Glomerular visceral epithelial cell (primary cell): ENCODE results near the gene SPATA31E1.
"Not testable (repeated sequence)": the region's sequence is repeated elsewhere in the genome, so short reads cannot be mapped to it uniquely, and the experiment has no call there.

Experiments used
- DNase-seq: peaks from one replicate; pipeline ENCODE4 v3.0.0-alpha.2; 2016; ENCODE audit errors: extremely low spot score

Gene SPATA31E1

DNA sequence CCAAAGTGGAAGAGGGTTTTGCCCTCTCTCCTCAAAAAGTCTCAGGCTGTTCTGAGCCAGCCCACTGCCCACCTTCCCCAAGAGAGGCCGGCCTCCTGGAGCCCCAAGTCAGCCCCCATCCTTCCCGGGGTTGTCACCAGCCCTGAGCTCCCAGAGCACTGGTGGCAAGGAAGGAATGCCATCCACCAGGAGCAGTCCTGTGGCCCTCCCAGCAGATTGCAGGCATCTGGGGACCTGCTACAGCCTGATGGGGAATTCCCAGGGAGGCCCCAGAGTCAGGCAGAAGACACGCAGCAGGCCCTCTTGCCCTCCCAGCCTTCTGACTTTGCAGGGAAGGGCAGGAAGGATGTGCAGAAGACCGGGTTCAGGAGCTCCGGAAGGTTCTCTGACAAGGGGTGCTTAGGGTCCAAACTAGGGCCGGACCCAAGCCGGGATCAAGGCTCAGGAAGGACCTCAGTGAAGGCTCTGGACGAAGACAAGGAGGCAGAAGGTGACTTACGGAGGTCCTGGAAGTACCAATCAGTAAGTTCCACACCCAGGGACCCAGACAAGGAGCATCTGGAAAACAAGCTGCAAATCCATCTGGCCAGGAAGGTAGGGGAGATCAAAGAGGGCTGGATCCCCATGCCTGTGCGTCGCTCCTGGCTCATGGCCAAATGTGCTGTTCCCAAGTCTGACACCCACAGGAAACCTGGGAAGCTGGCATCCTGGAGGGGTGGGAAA lies 3.7 kb downstream of the SPATA31E1 start:
- no peak for DNase-seq

DNA sequence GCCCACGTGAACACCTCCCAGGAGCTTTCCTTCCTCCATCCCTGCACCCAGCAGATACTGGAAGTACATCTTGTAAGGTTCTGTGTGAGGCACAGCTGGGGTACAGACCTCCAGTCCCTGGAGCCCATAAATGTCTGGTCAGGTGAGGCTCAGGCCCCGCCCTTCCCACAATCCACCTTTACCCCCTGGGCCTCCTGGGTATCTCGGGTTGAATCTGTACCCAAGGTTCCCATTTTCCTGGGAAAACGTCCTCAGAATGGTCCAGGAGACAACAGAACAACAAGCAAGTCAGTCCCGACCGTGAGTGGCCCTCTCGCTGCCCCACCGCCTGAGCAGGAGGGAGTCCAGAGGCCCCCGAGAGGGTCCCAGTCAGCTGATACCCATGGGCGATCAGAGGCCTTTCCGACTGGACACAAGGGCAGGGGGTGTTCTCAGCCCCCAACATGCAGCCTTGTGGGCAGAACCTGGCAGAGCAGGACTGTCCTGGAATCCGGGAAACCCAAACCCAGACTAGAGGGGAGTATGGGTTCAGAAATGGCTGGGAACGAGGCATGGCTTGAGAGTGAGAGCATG lies 4.3 kb downstream of the SPATA31E1 start:
- DNase-seq, result no peak

DNA sequence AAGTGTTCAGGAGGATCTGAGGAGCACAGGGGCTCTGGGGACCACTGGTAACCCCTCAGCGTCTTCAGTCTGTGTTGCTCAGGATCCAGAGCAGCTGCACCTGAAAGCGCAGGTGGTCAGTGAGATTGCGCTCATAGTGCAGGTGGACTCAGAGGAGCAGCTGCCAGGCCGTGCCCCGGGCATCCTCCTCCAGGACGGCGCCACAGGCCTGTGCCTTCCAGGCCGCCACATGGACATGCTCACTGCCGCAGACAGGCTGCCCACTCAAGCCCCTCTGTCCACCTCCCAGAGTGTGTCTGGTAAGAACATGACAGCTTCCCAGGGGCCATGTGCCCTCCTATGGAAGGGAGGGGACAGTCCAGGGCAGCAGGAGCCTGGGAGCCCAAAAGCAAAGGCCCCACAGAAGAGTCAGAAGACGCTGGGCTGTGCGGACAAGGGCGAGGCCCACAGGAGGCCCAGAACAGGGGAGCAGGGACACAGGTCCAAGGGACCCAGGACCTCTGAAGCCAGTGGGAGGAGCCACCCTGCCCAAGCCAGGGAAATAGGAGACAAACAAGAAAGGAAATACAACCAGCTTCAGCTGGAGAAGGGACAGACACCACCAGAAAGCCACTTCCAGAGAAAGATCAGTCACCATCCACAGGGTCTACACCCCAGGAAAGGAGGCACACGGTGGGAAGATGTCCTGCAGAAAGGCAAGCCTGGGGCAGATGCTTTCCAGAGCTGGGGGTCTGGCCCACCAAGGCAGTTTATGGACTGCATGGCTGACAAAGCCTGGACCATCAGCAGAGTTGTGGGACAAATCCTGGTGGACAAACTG lies 5.2 kb downstream of the SPATA31E1 start:
- no peak for DNase-seq

DNA sequence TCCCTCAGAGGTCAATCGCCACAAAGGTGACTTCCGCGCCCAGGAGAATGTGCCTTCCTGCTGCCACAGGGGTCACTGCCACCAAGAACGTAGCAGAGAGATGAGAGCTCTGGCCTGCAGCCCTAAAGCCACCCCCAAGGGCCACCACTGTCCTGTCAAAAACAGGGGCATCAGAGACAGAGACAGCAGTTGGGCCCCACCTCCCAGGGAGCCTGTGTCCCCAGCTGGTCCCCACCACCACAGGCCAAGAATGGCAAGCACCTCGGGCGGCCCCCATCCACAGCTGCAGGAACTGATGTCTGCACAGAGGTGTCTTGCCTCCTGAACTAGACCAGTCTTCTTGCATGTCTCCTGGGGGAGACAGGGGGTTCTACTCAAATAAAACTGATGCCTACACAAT lies 5.8 kb downstream of the SPATA31E1 start:
- no peak for DNase-seq

DNA sequence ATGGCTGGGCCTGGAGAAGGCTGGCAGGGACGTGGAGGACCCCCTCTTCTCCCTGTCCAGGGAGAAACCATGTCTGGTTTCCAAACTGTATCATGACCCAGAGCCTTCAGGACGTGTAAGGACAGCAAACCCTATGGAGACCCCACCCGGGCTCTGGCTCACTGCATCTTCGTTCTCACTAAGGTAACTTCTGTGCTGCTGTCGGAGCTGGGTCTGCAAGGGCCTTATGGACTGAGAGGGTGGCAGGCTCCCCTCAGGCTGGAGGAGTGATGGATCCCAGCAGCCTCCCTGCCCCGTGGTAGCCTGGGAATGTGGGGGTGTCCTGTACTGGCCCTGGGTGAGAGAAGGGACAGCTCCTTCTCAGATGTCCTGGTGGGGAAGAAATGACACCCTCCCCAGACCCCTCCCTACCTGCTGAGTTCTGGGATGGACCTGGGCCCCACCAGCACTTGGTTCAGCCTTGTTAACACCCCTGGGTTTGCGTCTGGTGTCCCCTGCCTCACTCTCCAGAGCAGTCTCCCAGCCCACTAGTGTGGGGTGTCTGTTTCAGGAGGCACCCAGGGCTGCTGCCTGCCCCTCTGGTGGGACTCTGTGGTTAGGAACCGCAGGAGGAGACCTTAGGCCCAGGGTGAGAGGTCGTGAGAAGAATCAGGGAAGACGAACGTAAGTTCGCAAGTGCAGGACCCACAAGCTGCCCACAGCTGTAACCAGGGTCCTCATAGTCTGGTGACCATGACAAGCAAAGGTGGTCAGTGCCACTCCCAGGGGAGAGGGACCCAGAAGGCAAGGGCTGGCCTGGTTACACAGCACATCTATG lies 6.6 kb downstream of the SPATA31E1 start:
- DNase-seq, result no peak

DNA sequence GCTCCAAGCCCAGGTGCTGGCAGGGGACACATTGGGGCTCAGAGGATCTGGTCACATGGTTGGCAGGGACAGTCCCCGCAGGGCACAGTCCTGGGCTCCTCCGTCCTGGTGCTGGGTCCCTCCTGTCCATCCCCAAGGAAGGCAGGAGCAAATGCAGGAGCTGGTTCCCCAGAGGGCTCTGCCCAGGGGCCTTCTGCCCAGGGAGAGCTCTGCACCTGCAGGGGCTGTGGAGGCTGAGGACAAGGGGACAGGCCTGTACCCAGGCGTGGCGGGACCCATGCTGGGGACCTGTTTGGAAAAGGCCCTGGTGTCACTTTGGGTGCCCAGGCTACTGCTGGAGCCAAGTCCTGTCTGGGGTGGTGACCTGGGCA lies 7.2 kb downstream of the SPATA31E1 start:
- DNase-seq, result no peak

DNA sequence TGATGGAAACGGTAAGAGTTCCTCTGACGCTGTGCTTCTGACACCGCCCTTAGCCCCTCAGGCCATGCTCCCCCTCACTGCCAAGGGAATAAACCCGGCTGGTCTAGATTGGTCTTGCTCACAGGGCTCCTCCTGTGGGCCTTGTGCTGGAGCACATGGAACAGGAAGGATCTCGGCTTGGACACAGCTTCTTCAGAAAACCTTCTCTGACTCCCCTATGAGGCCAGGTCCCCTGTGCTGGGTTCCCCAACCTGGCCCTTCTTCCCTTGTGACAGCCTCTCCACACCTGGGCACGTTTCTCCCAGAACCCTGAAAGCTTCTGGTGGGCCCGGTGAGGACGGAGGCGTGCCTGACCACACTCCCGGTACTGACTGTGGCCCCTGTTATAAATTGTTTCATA lies 8.2 kb downstream of the SPATA31E1 start:
- no peak for DNase-seq

DNA sequence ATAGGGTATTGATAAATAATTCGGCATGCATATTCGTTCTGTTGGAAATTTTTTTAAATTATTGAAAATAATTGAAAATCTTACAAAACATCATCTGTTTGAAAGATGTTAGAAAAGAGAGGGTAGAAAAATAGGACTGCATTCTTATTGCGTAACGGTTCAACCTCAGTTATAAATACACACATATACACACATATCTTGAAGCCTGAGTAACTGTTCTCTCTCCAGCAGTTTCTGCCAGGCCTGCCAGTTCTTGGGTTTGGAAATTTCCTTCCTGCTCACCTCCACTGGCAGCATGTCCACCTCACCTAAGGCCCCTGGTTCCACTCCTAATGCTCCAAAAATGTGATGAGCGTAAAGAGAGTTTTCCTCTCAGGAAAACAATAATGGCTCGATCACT lies 9.1 kb downstream of the SPATA31E1 start:
- DNase-seq, result no peak

DNA sequence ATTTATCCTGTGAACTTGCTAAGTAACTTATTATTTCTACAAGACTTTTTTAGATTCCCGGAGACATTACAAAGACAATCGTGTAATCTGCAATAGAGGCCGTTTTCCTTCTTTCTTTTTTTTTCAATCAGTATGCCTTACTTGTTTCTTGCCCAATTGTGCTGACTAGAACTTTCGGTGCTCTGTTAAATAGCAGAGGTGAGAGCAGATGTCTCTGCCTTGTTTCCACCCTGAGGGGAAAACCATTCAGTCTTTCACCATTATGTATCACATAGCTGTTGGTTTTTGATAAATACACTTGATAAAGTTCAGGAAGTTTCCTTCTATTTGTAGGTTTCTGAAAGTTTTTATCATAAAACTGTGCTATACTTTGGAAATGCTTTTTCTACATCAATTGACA lies 10.3 kb downstream of the SPATA31E1 start:
- no peak for DNase-seq

DNA sequence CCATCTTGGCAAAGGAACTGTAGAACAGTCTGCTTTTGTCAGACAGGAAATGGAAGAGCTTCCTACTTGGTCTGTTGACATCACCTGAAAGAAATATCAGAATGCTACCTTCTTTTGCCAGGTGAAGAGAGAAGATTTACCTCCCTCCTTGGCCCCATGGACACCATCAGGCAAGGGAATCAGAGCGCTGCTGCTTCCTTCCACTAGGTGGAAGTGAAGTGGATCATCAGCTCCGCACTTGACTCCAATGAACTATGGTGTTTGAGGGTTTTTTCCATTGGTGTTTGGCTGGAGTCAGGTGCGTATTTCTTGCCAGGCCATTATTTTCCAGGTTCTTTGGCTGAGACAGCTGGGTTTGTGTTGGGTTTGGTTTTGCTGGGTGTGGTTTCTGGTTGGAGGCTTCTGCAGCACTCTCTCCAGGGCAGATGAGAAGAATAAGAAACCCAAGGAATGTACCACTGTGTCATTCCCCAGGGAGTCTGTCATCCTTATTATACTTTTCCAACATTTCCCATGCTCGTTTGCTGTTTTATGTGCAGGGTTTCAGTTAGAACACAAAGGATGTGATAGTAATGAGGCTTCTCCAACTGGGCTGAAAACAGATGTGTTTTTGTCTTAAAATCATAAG lies 12.4 kb downstream of the SPATA31E1 start:
- no peak for DNase-seq

DNA sequence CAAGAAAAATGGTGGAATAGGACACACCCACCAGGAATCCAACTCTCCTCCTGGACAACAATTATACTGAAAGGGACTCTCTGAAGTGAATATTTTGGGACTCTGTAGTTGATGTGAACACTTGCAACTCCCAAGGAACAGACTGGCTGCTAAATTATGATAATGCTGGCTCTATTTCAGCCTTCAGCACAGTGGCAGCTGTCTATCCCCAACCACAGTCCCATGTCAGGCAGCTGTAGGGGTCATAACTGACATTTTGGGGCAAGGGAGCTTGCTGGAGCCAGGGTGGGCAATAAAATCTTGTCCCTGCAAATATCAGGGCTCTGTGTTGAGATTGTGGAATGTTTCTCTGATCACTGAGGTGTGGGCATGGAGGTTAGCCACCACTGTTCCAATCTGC lies 14.2 kb downstream of the SPATA31E1 start:
- no peak for DNase-seq

DNA sequence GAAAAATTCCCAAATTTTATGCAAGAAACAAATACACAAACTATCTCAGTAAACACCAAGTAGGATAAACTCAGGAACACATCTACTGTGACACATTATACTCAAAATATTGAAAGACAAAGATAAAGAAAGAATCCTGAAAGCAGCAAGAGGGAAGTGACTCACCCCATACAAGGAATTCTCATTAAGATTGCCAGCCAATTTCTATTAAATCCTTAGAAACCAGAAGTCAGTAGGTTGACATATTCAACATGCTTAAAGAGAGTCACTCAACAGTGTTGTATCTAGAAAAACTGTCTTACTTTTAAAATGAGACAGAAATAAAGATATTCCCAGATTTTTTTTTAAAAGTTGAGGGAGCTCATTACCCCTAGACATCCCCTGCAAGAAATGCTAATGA lies 15.5 kb downstream of the SPATA31E1 start:
- no peak for DNase-seq

DNA sequence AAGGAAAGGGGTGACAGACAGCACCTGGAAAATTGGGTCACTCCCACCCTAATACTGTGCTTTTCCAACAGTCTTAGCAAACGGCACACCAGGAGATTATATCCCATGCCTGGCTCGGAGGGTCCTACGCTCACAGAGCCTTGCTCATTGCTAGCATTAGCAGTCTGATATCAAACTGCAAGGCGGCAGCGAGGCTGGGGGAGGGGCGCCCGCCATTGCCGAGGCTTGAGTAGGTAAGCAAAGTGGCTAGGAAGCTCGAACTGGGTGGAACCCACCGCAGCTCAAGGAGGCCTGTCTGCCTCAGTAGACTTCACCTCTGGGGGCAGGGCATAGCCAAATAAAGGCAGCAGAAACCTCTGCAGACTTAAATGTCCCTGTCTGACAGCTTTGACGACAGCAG lies 19.7 kb downstream of the SPATA31E1 start:
- not testable (repeated sequence) for DNase-seq

DNA sequence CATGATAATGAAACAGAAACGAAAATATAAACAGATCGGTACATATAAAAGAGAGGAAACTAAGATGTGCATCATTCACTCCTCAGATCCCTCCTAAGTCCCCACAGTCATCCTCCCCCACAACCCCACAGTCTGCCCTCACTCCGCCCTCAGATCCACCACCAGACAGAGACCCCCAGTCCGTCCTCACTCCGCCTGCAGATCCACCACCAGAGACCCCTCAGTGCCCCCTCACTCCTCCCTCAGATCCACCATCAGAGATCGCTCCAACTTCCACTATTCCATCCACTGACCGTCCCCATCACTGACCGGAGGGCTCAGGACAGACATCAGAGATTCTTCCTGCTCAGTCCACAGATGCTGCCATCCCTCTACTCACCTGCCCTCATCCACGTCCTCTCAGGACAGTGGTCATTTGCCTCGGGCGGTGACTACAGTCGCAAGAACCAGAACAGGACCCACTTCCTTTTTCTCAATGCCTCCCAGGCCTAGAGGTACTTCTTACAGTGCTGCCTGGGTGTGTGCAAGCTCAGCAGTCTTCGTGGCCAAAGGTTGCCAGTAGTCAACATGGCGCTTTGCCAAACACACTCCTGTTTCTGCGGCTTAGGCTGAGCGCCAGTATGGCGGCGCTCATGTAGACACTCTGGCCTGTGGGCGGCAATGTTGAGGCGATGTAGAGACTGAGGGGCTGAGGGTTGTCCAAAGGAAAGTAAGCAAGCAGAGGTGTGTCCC lies 26.8 kb downstream of the SPATA31E1 start:
- DNase-seq, result peak; percentile 55

DNA sequence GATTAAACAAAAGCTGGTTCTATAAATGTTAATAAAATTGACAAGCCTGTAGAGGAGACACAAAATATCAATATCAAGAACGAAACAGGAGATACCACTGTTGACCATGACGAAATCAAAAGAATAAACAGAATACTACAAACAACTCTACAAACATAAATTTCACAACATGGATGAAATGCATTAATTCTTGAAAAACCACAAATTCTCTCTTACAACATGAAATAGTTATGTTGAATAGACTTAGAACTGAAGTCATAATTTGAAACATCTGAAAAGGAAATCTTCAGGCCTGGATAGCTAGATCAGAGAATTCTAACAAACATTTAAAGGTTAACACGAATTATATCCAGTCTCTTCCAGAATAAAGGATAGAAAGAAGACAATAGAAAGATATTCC lies 28.1 kb downstream of the SPATA31E1 start:
- DNase-seq, result no peak

DNA sequence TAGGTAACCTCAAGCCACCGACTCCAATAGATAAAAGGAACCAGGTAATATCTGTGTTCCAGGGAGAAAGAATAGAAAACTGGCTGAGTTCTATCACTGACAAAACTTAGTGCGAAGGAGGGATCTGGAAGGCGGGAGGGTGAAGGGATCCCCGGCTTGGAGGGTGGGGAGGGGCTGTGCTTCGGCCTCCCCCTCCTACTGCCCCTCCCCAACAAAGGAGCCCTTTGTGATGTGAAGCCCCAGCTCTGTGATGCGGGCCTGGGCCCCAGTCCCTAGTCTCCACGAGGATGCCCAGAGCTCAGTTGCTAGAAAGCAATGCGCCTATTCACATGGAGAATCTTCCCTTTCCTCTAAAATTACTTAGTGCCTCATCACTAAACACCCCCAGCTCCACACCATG lies 35.0 kb downstream of the SPATA31E1 start, which contains the start of gene SPATA31C1:
SPATA31C1 (plus strand) TSS at position 301 of the 400 bp plus-strand sequence.
- DNase-seq, result not testable (repeated sequence)

DNA sequence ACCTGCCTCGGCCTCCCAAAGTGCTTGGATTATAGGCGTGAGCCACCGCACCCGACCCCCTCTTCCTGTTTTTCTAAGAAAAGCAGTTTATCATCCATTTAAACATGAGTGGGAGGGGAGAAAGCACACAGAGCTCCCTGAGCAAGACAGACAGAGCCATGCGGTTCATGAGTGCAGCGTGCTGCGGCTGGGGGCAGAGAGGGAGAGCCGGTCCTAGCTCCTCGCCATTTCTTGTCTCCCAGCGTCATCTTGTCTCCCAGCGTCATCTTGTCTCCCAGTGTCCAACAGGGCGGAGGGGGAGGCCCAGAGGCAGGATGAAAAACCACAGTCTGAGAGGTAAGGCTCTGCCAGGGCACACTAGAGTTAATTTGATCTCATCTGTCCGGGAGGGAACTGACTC lies 36.3 kb downstream of the SPATA31E1 start:
- DNase-seq, result not testable (repeated sequence)

DNA sequence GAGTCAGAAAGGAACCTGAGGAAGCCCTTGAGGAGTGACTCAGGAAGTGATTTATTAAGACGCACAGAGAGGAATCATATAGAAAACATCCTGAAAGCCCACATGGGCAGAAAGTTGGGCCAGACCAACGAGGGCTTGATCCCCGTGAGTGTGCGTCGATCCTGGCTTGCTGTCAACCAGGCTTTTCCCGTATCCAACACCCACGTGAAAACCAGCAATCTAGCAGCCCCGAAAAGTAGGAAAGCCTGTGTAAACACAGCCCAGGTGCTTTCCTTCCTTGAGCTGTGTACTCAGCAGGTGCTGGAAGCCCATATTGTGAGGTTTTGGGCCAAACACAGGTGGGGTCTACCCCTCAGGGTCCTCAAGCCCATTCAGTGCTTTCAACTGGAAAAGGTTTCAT lies 38.9 kb downstream of the SPATA31E1 start:
- DNase-seq, result not testable (repeated sequence)

DNA sequence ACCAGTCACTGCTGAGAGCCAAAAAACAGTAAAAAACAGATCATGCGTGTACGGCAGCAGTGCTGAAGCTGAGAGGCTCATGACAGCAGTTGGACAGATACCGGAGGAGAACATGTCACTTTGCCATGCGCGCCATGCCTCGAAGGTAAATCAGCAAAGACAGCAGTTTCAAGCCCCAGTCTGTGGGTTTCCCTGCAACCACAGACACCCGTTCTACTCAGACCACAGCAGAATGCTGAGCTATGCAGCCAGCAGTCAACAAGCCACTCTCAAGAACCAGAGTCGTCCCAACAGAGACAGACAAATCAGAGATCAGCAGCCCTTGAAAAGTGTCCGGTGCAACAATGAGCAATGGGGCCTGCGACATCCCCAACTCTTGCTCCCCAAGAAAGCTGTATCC lies 40.3 kb downstream of the SPATA31E1 start:
- not testable (repeated sequence) for DNase-seq

DNA sequence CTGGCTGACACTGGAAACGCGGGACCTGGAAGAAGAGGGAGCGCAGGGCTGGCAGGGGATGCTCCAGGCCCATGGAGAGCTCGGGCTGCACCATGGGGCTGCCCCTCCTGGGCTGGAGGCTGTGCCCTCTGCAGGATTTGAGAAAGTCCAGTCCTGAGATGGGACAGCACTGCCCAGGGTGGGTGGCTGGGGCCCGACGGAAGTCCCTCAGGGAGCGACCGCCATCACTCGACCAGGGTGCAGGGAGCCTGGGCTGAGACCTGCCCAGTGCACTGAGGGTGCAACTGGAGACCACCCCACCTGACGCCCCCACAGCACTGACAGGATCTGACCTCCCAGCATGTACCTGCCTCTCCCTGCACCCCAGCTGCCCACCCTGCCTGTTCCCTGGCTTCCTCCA lies 42.2 kb downstream of the SPATA31E1 start:
- DNase-seq, result not testable (repeated sequence)

DNA sequence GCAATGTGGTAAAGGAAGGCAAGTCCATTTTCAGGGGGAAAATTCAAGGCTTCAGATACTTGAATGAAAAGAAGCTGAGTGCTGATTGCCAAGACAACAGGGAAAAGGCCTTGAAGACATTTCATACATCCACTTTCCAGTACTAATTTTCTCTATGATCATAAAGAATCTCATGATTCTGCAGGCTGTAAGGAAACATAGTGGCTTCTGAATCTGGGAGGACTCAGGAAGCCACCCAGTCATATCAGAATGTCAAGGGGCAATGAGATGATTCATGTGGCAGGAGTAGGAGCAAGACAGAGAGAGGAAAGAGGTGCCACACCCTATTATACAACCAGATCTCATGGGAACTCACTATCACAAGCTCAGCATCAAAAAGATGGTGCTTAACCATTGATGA lies 46.5 kb downstream of the SPATA31E1 start:
- DNase-seq, result not testable (repeated sequence)
